Type B pancreatic cell (in vitro differentiated cells): ENCODE measurements around the gene DHX36. TPM values are rescaled to one million over a fixed set of nuclear protein-coding genes. Genes with fewer than 3 reads are reported as not detected.

Experiments used
- DNase-seq: peaks from one replicate; pipeline ENCODE4 v3.0.0; 2021; ENCODE audit warnings: mixed read lengths; ENCODE audit not compliant: unreplicated experiment; ENCODE audit errors: extremely low spot score
- H3K27ac Mint-ChIP-seq: 2 replicates; pipeline ENCODE4 v1.8.0; 2021; ENCODE audit warnings: mild to moderate bottlenecking, mixed read lengths
- H3K27me3 Mint-ChIP-seq: 2 replicates; pipeline ENCODE4 v1.8.0; 2021; ENCODE audit warnings: mixed read lengths
- H3K36me3 Mint-ChIP-seq: 2 replicates; pipeline ENCODE4 v1.8.0; 2021; ENCODE audit warnings: mixed read lengths
- H3K4me1 Mint-ChIP-seq: one replicate; pipeline ENCODE4 v1.8.0; 2021; ENCODE audit warnings: mixed read lengths; ENCODE audit not compliant: unreplicated experiment
- H3K4me3 Mint-ChIP-seq: 2 replicates; pipeline ENCODE4 v1.8.0; 2021; ENCODE audit warnings: mild to moderate bottlenecking, mixed read lengths
- H3K9me3 Mint-ChIP-seq: 2 replicates; pipeline ENCODE4 v1.8.0; 2021; ENCODE audit warnings: mixed read lengths
- CTCF ChIP-seq: fragments of 200-600 bp; sonication (generic); conservative IDR thresholded peaks from 2 replicates; pipeline ENCODE4 v1.5.0; 2021; ENCODE audit warnings: antibody characterized with exemption, mild to moderate bottlenecking
- total RNA-seq: library from RNA; stranded (reverse); gene quantifications from 2 replicates; pipeline ENCODE4 v1.2.1, GENCODE V29; 2021; ENCODE audit warnings: low replicate concordance

The DHX36 gene
- total RNA-seq, 1 donor from 2014 or later, result 85.6 TPM

- no peaks in the 10 kb centered on the region for H3K4me1 Mint-ChIP-seq
- H3K36me3 Mint-ChIP-seq, result peaks cover 27% of the 10 kb centered on the region
Measured at GRCh38 chr3:154307363-154307762, 16.9 kb downstream of the DHX36 start.

GRCh38 chr3:154304936-154305335 lies 19.4 kb downstream of the DHX36 start:
- no peak overlapping the region for H3K27ac Mint-ChIP-seq
- no peaks in the 10 kb centered on the region for H3K9me3 Mint-ChIP-seq
- no peak overlapping the region for H3K4me3 Mint-ChIP-seq
- H3K27me3 Mint-ChIP-seq, result no peaks in the 10 kb centered on the region
- H3K4me1 Mint-ChIP-seq, result no peaks in the 10 kb centered on the region
- DNase-seq, result no peak
- TF ChIP-seq CTCF, result no peak
- peaks cover 41% of the 10 kb centered on the region for H3K36me3 Mint-ChIP-seq

More at GRCh38 chr3:154307363-154307762, 16.9 kb downstream of the DHX36 start:
- TF ChIP-seq CTCF, result no peak
- DNase-seq, result no peak
- Mint-ChIP-seq H3K9me3 (no peaks in the 10 kb centered on the region), H3K27me3 (no peaks in the 10 kb centered on the region), H3K27ac (no peak overlapping the region), H3K4me3 (no peak overlapping the region)

- Mint-ChIP-seq H3K27me3 (no peaks in the 10 kb centered on the region), H3K36me3 (peaks cover 38% of the 10 kb centered on the region), H3K9me3 (no peaks in the 10 kb centered on the region), H3K4me3 (no peak overlapping the region), H3K27ac (no peak overlapping the region), H3K4me1 (no peaks in the 10 kb centered on the region)
- no peak for TF ChIP-seq CTCF
- no peak for DNase-seq
Measured at GRCh38 chr3:154304116-154304786, 20.0 kb downstream of the DHX36 start.

GRCh38 chr3:154301561-154301960 lies 22.7 kb downstream of the DHX36 start:
- H3K27me3 Mint-ChIP-seq, result no peaks in the 10 kb centered on the region
- H3K36me3 Mint-ChIP-seq, result peaks cover 33% of the 10 kb centered on the region
- H3K4me3 Mint-ChIP-seq, result no peak overlapping the region
- no peaks in the 10 kb centered on the region for H3K9me3 Mint-ChIP-seq
- DNase-seq, result no peak
- H3K27ac Mint-ChIP-seq, result no peak overlapping the region
- H3K4me1 Mint-ChIP-seq, result no peaks in the 10 kb centered on the region
- no peak for TF ChIP-seq CTCF

- H3K36me3 Mint-ChIP-seq, result peaks cover 37% of the 10 kb centered on the region
- DNase-seq, result no peak
- H3K4me3 Mint-ChIP-seq, result no peak overlapping the region
- H3K27me3 Mint-ChIP-seq, result no peaks in the 10 kb centered on the region
- no peak for TF ChIP-seq CTCF
- no peak overlapping the region for H3K27ac Mint-ChIP-seq
- H3K9me3 Mint-ChIP-seq, result no peaks in the 10 kb centered on the region
- H3K4me1 Mint-ChIP-seq, result no peaks in the 10 kb centered on the region
Measured at GRCh38 chr3:154294016-154294415, 30.3 kb downstream of the DHX36 start.
